Left lobe of liver (tissue), 2 donors: Measurements from ENCODE around the gene HPRT1. TPM values are rescaled to one million over a fixed set of nuclear protein-coding genes. Genes with fewer than 3 reads are reported as not detected.

Experiments used
- ATAC-seq: fragments of 200-7000 bp; cut with Tn5 transposase; one replicate; pipeline ENCODE4 v1.9.1; 2020; ENCODE audit warnings: mild to moderate bottlenecking, moderate library complexity
- DNase-seq: peaks from one replicate; pipeline ENCODE4 v3.0.0-alpha.2; 2020; ENCODE audit warnings: low spot score
- total RNA-seq: library from RNA; stranded (reverse); gene quantifications from one replicate; pipeline ENCODE4 v1.2.1, GENCODE V29; 2021
- donor health status: DM: no; HTN: no; CAD: no; lungs with moderate emphysema.
- donor health status: DM: no; HTN: yes; CAD: no.

Gene HPRT1
- total RNA-seq, 1 donor from 2014 or later = 6.8 TPM

DNA sequence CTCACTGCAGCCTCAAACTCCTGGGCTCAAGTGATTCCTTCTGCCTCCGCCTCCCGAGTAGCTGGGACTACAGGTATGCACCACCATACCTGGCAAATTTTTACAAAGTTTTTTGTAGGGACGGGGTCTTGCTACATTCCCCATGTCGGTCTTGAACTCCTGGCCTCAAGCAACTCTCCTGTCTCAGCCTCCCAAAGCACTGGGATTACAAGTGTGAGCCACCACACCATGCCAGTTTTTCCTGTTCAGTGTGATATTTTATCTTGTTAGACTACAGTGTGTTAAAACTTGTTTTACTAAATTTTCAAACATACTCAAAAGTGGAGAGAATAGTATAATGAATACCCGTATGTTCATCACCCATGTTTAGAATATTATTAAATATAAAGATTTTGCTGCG is 12.1 kb downstream of the HPRT1 start:
- DNase-seq (no peak), ATAC-seq (no peak)

DNA sequence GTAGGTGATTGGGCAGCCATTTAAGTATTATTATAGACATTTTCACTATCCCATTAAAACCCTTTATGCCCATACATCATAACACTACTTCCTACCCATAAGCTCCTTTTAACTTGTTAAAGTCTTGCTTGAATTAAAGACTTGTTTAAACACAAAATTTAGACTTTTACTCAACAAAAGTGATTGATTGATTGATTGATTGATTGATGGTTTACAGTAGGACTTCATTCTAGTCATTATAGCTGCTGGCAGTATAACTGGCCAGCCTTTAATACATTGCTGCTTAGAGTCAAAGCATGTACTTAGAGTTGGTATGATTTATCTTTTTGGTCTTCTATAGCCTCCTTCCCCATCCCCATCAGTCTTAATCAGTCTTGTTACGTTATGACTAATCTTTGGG is 16.3 kb downstream of the HPRT1 start:
- ATAC-seq (no peak), DNase-seq (no peak)

DNA sequence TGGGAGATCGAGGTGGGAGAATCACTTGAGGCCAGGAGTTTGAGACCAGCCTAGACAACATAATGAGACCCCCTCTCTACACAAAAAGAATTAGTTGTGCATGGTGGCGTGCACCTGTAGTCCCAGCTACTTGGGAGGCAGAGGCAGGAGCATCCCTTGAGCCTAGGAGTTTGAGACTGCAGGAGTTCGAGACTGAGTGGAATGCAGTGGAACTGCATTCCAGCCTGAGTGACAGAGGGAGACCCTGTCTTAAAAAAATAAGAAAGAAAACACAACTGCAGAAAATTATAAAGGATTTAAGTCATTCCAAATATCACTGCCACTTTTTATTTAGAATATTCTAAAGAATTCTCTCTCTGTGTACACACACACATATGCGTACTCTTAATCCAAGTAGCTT is 18.4 kb downstream of the HPRT1 start:
- ATAC-seq (no peak), DNase-seq (no peak)

DNA sequence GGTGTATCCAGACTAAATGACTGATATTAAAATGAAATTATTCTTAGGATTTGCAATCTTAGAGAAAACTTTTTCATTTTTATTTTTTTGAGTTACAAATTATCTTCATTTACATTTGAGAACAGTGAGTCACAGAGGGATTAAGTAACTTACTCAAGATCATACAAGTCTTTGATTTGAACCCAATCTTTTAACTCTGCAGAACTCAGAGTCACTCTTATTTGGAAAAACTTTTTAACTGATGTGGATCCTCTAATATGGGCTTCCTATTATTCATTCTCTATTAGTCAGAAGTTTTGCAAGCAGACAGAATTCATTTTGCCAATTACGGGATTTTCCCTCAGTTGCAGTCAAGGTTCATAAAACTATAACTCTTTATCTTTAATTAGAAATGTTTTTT is 20.1 kb downstream of the HPRT1 start:
- DNase-seq = no peak
- ATAC-seq = no peak

DNA sequence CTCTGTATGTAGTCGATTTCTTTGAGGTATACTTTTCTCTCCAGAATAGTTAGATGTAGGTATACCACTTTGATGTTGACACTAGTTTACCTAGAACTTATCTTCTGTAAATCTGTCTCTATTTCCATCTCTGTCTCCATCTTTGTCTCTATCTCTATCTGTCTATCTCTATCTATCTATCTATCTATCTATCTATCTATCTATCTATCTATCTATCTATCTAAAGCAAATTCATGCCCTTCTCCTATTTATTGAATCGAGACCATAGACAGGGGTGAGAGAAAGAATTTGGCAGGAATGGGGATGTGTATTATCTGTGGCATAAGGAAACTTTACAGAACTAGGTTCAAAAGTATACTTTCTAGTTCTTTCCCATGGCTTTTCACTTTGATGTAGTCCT is 21.4 kb downstream of the HPRT1 start:
- no peak for DNase-seq
- ATAC-seq = no peak

DNA sequence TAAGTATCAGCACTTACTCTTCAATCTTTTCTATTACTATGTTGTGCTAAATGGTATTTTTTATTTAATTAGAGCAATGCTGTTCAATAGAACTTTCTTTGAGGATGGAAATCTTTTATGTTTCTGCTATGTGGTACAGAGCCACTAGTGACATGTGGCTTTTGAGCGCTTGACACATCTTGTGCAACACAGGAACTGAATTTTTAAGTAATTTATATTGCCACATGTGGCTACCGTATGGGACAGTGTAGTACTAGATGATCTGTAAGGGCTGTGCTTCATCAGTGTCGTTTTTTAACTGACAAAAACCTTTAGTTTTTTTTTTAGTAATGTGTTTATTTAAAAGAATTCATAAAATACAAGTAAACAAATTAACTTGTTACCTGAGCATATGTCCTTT is 22.4 kb downstream of the HPRT1 start:
- ATAC-seq (no peak), DNase-seq (no peak)

DNA sequence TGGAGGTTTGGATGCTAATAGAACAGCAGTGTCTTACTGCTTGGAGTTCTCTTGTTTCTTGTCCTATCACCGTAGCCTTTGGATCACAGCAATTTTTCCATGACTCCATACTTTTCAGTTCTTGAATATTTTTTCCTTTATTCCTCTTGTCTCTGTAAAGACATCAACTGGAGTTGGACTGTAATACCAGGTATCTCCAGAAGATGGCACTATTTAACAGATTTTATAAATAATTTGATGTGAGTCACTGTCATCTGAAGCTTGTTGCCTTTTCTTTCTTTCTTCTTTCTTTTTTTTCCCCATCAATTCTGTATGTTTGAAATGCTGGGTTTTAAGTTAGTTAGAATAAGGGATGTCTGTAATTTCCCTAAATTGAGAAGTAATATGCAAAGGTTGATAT is 24.1 kb downstream of the HPRT1 start:
- no peak for DNase-seq
- peak; percentile 63 for ATAC-seq

DNA sequence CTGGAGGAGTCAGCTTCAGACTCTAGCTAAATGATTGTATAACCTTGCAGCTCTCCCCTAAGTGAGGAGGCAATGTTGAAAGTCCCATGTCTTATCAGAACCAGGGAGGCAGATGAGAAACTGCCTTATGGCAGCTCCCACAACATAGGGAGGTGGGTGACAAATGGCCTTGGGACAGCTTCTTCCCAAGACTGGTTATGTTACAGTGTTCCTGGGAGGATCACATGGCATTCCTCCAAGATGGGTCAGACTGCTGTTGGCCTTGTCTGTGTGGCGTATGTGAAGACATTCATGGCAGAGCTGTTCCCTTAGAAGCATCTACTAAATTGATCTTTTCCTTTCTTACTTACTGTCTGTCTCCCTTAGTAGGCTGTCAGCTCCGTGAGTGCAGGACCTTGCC is 42.0 kb downstream of the HPRT1 start:
- DNase-seq (no peak), ATAC-seq (no peak)

DNA sequence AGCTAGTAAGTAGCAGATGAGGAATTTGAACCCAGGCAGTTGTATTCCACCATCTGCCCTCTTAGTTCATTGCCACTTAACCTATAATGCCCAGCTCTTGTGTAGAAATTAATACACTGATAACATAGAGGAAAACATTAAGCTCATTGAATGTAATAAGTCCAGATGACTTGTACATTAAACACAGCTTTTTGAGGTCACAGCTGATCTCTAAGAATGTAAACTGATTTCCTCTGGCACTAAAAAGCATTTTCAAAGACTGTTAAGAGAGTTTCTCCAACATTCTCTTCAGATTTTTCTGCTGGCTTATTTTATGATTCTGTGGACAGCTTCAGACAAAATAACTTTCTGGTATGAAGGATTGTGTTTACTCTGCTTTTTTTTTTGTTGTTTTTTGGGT is 42.7 kb downstream of the HPRT1 start:
- ATAC-seq (no peak), DNase-seq (no peak)

DNA sequence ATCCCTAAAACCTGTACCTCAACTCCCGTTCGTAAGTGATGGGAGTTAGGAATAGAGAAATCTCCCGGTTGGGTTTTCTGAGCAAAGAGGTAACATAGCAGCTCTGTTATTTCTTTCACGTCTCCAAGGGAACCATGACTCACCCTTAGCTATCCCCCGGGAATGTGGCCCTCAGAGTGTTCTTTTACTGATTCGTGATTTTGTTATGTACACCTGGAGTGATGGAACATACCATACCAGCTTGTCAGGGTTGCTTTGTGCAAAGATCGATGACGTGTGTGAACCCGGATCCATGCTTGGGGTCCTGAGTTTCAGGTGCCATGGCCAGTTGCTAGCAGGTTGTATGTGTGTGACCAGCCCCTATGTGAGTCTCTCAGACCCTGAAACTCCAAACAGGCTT is 52.6 kb downstream of the HPRT1 start:
- DNase-seq = no peak
- ATAC-seq = no peak

DNA sequence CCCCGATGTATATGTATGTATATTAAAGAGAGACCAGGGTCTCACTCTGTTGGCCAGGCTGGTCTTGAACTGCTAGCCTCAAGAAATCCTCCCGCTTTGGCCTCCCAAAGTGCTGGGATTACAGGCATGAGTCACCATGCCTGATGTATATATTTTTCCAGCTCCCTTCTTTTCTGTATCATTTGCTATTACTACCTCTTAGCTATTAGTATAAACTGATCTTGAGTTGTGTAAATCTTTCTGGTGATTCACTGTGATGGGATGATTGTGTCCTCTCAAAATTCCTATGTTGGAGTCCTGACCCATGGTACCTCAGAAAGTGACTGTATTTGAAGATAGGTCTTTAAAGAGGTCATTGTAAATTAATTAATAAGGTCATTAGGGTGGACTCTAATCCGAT is 53.1 kb downstream of the HPRT1 start:
- ATAC-seq = no peak
- DNase-seq = no peak

DNA sequence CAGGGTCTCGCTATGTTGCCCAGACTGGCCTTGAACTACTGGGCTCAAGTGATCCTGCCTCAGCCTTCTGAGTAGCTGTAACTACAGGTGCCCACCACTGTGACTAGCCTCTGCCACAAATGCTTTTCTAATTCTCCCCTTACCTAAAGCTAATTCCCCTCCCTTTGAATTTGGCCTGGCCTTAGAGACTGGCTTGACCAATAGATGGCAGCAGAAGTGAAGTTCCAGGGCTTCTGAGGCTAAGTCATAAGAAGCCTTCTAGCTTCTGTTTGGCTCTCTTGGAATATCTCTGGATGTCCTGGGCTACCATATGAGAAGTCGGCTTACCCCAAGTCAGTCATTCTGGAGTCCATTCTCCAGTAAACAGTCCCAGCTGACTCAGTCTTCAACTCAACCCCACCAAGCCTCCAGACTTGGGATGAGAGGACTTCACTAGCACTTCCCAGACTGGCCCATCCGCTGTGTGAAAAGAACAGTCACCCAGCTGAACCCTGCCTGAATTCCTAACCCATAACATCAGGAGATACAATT is 61.0 kb downstream of the HPRT1 start:
- ATAC-seq (peak; percentile 68), DNase-seq (no peak)

DNA sequence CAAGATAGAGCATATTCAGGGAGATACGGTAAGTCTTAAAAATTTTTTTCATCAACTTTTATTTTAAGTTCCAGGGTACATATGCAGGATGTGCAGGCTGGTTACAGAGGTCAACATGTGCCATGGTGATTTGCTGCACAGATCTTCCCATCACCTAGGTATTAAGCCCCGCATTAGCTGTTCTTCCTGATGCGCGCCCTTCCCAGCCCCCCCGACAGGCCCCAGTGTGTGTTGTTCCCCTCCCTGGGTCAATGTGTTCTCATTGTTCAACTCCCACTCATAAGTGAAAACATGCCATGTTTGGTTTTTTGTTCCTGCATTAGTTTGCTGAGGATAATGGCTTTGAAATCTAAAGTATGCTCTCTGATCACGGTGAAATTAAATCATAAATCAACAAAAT is 64.2 kb downstream of the HPRT1 start:
- ATAC-seq = no peak
- no peak for DNase-seq

DNA sequence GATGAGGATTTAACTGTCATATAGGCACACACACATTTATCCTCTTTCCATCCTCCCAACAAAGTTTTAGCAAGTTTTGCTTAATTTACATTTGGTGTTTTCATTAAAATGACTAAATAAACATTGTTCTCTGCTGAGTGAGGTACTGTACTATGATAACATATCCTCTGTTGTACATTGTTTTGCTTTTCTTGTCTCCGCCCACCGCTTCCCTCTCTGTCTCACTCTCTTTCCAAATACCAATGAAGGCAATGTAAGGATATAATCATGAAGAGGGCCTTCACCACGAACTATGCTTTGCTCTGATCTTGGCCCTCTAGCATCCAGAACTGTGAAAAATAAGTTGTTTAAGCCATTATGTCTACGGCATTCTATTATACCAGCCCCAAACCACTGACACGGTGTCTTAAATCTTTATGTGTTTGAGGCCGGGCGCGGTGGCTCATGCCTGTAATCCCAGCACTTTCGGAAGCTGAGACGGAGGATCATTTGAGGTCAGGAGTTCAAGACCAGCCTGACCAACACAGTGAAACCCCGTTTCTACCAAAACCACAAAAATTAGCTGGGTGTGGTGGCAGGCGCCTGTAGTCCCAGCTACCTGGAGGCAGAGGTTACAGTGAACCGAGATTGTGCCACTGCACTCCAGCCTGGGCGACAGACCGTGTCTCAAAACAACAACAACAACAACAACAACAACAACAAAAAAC is 65.3 kb downstream of the HPRT1 start:
- ATAC-seq = no peak
- no peak for DNase-seq

DNA sequence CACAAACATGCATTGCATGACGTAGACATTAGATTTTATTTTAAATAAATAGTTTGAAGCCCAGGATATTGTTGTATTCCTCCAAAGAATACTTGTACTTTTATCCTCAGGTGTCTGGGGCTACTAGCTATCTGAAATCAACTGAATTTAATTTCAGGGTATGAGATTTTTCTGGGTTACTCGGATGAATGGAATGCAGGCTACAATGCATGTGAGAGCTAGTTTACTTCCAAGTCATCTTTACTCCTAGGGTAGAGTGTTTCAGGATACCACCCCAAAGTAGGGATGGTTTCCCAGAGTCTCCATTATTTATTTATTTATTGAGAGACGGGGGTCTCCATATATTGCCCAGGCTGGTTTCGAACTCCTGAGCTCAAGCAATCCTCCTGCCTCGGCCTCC is 66.4 kb downstream of the HPRT1 start:
- DNase-seq = no peak

DNA sequence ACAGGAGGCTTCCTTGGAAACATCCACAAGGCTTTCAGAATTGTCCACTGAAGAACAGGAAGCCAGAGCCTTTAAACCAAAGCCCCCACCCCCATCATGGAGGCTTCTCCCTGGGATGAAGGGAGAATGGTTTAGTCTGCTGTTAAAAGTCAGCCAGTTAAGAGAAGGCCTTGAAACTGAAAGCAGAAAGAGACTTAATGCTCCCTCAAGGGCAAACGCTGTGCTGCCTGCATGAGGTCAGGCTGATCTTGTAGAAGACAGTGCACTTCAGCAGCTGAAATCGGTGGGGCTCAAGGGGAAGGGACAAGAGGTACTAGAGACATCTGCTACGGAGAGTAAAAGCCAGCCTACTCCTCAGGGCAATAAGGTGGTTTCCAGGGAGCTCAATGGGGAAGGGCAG is 69.0 kb downstream of the HPRT1 start:
- ATAC-seq = no peak
- DNase-seq = no peak

More for the DNA sequence above, 66.4 kb downstream of the HPRT1 start:
- ATAC-seq = no peak

DNA sequence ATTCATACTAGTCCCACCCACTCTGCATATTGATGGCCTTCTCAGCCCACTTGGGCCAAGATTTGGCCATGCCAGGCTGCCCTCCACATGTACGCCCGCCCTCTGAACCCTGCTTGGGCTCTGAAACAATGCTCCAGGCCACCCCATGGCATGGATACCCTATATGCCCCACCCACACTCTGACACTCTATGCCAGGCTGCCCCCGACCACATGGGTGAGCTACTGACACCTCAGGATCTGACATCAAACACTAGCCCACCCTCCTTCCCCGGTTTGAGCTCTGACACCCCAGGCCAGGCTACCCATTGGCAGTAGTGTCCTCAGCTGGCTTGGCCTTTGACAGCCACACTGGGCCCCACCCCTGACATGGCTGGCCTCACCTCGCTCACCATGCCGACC is 69.5 kb downstream of the HPRT1 start:
- no peak for DNase-seq
- ATAC-seq = no peak

DNA sequence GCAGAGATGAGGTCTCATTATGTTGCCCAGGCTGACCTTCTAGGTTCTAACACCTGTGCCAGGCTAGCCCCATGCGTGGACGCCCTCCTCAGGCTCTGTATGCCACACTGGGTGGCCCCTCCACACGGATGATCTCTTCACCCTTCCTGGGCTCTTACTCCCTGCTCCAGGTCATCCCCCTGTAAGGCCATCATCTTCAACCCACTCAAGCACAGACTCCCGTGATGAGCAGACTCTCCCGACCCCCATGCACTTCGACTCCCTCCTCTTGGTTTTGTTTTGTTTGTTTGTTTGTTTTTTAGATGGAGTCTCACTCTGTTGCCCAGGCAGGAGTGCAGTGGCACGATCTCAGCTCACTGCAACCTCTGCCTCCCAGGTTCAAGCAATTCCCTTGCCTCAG is 70.9 kb downstream of the HPRT1 start:
- no peak for DNase-seq
- ATAC-seq = no peak

DNA sequence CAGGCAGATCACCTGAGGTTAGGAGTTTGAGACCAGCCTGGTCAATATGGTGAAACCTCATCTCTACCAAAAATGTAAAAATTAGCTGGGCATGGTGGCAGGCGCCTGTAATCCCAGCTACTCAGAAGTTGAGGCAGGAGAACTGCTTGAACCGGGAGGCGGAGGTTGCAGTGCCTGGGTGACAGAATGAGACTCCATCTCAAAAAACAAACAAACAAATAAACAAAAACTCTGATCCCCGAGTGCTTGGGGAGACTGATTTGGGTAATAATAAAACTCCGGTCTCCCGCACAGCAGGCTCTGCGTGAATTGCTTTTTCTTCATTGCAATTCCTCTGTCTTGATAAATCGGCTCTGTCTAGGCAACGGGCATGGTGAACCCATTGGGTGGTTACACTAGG is 73.4 kb downstream of the HPRT1 start:
- DNase-seq (no peak), ATAC-seq (no peak)

DNA sequence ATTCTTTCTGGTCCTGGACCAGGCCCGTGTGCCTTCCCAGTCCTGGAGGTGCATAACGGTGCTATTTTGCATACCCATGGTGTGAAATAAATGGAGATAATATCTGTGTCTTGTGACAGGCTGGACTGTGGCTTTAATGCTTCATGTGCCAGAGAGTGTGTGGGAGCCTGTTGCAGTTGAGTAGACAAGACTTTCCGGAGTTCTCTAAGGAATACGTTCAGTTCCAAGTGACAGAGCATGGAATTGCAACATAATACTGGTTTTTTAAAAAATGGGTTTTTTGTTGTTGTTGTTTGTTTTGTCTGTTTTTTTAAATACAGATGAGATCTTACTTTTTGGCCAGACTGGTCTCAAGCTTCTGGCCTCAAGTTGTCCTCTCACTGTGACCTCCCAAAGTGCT is 74.0 kb downstream of the HPRT1 start:
- DNase-seq = no peak
- ATAC-seq = no peak

DNA sequence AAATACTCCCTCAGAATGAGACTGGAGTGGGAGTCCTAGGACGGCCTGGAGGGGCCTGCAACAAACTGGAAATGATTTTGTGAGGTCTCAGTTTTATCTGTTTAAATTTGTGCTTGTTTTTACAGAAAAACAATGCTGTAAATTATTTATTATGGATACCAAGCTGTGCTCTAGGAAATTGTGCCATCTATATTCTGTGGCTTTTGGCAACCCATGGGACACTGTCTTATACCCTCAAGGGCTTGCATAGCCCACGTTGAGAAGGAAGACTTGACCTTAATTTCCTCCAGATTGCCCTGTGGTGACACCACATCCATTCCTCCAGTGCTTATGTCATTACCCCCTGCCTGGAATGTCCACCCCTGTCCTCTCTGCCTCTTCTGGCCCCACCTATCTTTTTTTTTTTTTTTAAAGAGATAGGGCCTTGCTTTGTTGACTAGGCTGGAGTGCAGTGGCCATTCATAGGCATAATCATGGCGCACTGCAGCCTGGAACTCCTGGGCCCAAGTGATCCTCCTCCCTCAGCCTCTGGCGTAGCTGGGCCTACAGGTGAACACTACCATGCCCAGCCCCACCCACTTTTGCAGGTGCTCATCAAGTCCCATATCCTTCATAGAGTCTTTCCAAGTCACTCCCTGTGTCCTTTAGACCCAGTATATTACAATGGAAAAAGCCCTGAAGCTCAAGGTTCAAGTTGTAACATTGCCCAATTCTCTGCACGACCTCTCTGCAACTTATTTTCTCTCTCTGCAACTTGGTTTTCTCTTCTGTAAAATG is 77.4 kb downstream of the HPRT1 start:
- DNase-seq = no peak
- no peak for ATAC-seq

DNA sequence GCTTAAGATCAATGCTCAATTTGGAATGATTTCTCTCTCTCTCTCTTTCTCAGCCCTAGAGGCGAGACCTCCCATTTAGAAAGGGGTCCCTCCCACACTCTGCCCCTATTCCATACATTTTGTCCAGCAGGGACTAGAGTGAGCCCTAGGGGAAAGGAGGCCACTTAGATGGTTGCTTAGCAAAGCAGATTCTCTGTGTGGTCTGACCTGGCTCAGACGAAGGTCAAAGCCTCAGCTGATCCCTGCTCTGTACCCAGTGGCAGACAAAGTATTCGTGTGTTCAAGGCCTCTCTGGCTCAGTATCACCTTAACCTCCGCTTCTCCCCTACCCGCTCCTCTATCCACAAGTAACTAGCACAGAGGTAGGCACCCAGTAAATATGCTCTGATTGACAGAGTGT is 78.4 kb downstream of the HPRT1 start:
- DNase-seq = no peak
- ATAC-seq = no peak

DNA sequence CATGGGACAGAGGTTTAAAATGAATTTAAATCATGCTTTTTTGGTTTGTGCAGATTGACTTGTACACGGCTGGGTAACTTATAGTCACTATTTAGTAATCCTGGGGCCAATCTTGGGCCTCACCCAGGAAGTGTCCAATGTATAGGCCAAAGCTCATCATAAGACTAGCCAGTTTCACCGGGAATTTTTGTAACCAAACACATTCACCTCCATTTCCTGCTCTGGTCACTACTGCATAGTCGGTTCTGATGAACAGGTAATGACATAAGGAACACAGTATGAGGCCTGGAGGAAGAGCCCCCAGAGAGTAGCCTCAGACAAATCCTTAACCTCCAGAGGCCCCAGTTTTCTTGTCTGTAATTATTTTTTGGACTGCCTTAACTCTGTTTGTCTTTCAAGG is 81.9 kb downstream of the HPRT1 start:
- no peak for DNase-seq
- no peak for ATAC-seq
